GM21515 (cell line): ENCODE results near the gene RSPRY1.
"Not testable (repeated sequence)": the region's sequence is repeated elsewhere in the genome, so short reads cannot be mapped to it uniquely, and the experiment has no call there.

ENCODE experiments used
- ATAC-seq: cut with Tn5 transposase; IDR thresholded peaks from one replicate; pipeline ENCODE4 v1.9.1; 2021; ENCODE audit not compliant: unreplicated experiment

The RSPRY1 gene

DNA sequence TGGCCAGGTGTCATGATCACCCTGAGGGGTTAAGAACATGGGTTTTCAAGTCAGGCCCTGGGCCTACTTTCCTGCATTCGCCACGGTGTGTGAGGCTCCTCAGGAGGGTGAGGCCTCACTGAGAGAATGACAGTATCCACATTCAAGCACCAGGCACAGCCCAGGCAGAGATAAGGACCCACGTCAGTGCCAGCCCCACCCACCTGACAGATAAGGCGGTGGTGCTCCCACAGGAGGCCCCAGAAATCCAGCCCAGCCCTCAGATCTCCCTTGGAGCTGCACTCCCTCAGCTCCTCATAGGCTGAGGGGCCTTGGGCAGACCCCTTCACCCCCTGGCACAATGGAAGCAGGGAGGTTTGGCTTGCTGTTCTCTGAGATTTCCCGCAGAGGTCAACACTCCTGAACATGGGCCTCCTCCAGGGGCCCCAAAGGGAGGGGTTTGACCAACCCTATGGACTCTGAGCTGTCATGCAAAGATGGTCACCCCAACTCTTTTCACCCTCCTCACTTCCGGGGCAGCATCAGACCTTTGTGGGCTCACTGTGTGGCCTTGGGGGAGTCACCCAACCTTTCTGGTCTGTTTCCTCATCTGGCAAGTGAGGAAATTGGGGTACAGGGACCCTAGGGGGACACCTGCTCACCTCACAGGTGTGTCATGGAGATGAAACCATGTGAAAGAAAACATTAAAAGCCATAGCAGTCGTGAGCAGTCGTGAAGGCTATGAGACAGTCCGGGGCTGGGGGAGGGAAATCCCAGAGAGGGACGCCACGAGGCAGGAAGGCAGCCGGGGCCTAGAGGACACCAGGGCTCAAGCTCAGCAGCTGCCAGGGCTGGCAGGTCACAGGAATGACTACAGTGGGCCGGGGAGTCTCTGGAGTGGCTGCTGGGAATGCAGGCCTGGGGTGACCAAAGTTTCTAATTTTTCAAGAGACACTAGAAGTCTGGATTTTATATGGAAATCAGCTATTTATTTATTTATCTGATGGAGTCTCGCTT, 83.0 kb downstream of the RSPRY1 start:
- ATAC-seq, result no peak

DNA sequence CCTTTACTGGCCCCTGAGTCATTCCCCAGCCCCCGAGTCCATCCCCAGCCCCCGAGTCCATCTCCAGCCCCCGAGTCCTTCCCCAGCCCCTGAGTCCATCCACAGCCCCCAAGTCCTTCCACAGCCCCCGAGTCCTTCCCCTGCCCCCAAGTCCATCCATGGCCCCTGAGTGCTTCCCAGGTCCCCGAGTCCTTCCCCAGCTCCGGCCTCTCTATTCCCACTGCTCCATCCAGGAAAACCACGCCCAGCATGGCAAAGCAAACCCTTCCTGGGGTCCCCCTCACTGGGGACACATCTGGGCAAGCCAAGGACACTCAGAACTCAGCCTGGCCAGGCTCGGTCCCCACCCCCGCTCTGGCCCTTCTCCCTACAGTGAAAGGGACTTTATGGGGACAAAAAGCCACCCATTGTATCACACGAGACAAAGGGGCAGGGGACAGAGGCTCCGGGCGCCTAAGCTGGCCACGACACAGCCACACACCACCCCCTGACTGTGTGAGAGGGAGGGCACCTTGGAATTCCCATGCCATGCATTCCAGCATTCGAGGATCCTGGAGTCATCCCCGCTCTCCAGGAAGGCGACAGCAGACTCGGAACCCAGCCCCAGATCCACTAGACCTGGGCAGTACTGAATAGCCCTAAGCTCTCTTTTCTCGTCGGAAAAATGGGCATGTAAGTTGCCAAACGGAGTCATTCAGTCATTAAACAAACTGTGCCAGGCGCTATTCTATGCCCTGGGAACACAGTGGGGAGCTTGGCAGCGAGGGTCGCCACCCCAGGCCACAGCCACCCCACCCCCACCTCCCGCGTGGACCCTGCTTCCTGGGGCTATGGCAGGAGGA, 84.3 kb downstream of the RSPRY1 start:
- ATAC-seq, result no peak

DNA sequence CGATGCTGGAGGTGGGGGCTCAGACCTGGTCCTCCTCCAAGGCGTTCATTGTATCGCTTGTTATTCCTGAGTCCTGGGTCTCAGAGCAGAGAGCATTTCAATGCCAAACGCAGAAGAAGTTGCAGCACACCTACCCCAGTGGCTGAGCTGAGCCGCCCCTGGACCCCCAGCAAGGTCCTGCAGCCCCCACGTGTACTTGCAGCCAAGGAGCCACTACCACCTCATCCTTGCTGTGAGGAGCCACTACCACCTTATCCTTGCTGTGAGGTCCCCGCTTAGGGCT, 84.9 kb downstream of the RSPRY1 start:
- ATAC-seq, result no peak

DNA sequence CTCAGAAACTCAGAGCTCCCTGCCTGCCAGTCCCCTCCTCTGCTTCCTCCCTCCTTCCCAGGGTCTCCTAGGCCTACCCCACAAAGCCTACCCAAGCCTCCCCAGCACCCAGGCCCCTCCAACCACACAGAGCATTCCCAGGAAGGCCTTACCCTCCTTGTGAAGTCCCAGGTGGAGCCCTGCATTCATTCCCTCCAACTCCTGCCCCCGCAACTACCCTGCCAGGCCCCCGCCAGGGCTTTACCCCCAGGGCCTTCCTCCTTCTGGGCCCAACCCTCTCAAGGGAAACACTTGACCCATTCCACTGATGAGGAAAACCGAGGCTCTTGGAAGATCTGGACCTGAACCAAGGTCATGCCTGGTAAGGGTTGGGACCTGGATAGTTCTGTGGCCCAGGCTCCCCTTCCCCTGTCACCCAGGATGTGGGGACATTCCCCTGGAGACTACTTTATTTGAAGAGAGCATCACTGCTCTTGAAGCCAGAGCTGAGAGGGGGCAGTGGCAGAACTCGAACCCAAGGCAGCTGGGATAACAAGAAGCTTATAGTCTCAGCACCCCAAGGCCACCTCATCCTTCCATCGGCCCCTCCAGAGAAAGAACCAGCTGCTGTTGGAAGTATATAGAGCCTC, 85.9 kb downstream of the RSPRY1 start:
- no peak for ATAC-seq

DNA sequence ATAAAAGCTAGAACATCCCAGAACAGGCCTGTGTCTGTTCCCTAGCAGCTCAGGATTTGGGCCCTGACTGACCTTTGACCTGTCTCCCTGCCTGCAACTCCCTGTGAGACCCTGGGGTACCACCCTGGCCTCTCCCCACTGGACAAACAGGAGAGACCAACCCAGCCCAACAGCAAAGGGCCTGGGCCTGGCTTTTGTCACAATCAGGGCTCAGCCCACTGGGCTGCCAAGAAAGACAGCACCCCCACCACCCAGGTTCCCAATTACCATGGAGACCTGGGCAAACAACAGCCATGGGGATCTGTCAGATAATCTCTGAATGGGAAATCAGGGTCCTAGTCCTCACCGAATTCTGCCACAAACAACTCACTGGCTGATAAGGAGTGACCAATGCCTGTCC, 87.2 kb downstream of the RSPRY1 start:
- no peak for ATAC-seq

DNA sequence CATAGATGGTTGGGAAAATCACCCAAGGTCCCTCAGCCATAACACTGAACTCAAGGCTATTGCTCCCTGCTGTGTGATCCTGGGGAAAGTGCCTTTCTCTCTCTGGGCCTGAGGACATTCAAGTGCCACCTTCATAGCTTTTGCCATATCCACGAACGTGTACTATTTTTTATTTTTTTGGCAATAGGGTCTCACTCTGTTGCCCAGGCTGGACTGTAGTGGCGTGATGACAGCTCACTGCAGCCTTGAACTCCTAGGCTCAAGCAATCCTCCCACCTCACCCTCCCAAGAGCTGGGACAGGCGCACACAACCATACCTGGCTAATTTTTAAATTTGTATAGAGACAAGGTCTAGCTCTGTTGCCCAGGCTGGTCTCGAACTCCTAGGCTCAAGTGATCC, 87.7 kb downstream of the RSPRY1 start:
- no peak for ATAC-seq

GRCh38 chr16:57275946-57276345, 89.8 kb downstream of the RSPRY1 start:
- ATAC-seq, result not testable (repeated sequence)

DNA sequence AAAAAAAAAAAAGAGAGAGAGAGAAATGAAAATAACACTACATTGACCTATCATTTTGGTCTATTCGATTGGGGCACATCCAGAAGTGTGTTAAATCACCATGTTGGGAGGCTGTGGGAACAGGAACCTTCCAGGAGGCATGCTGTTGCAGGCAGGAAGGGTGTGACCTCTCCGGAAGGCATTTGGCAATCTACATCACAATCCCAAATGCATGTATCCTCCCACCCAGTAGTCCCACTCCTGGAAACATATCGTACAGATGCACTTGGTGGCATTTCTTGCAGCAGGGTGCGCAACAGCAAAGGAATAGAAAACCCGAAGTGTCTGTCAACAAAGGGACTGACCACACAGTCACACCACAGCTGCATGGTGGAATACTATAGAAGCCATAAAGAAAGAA, 90.5 kb downstream of the RSPRY1 start:
- ATAC-seq, result no peak

GRCh38 chr16:57277586-57277985, 91.5 kb downstream of the RSPRY1 start:
- ATAC-seq, result no peak

DNA sequence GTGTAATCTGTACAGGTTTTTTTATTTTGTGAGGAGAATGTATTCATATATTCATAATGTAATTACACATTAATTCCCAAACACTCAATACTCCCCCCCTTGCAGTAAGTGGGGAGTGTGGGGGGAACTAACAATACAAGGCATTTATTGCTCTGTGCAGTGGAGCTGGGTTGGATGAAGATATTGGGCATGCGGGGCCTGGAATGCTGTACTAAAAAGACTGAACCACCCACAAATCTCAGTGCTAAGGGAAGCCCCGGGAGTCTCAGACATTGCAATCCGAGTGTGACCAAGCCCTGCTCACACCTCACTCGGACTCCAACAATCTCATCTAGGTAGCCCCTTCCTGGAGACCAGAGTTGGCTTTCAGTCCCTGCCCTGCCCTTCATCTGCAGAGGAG, 92.4 kb downstream of the RSPRY1 start:
- no peak for ATAC-seq

GRCh38 chr16:57279780-57280638, 93.9 kb downstream of the RSPRY1 start:
- ATAC-seq, result no peak

DNA sequence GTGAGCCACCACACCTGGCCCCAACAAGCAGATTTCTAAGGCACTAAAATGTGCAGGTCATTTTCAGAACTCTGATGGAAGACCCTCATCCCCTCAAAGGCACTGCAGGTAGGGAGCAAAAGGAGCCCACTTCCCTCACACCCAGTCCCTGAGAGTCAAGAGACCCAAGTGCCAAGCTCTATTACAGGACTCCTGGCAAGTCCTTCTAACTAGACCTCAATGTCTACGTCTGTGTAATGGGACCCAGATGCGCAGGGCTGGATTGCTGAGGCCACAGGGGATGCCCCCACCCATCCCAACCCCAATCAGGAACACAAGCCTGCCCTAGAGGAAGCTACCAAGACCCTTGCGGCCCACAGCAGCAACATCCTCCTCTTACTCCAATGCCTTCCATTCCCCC, 95.7 kb downstream of the RSPRY1 start:
- no peak for ATAC-seq

GRCh38 chr16:57282510-57283213, 96.5 kb downstream of the RSPRY1 start:
- no peak for ATAC-seq

- ATAC-seq, result no peak
Measured at GRCh38 chr16:57283214-57283958, 97.3 kb downstream of the RSPRY1 start.

GRCh38 chr16:57283959-57284208, 97.8 kb downstream of the RSPRY1 start:
- no peak for ATAC-seq

- ATAC-seq, result no peak
Measured at GRCh38 chr16:57284209-57284951, 98.3 kb downstream of the RSPRY1 start, which contains the start of gene PLLP. TSS of gene PLLP (minus strand) at chr16:57284672. CDS start at chr16:57284540, 132 bp downstream.

- no peak for ATAC-seq
Measured at GRCh38 chr16:57284952-57285363, 98.8 kb downstream of the RSPRY1 start.

GRCh38 chr16:57285379-57285778, 99.2 kb downstream of the RSPRY1 start:
- ATAC-seq, result no peak
